Measurements from ENCODE around the gene NR2C2. TPM values are rescaled to one million over a fixed set of nuclear protein-coding genes. Genes with fewer than 3 reads are reported as not detected.
"Not testable (repeated sequence)": the region's sequence is repeated elsewhere in the genome, so short reads cannot be mapped to it uniquely, and the experiment has no call there.

NR2C2 gene
- total RNA-seq, 1 donor from 2014 or later = 40.0 TPM

DNA sequence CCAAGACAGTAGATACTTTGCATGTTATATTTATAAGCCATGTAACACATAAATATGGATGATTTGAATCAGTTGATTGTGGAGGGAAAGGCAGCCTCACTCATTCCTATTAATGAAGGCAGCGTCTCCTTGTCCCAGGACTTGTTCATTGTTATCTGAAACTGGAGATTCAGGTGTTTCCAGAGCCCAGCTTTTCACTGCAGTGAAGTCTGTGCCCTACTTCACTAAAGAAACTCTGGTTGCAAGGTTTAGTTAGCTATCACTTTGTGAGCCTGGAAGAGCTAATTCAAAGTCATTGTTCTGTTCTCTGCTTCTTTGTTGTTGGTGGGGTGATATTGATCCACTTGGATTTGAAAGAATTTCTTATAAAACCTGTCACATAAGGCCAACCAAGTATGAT lies 9.8 kb downstream of the NR2C2 start:
- no peak for DNase-seq (ENCODE audit: extremely low read depth, low read depth, low spot score)

- no peak for DNase-seq (ENCODE audit: extremely low read depth, low read depth, low spot score)
Observed at GRCh38 chr3:14957925-14958324, 10.5 kb downstream of the NR2C2 start.

- DNase-seq (ENCODE audit: extremely low read depth, low read depth, low spot score) = no peak
Observed at GRCh38 chr3:14959359-14959943, 12.1 kb downstream of the NR2C2 start.

- no peak for DNase-seq (ENCODE audit: extremely low read depth, low read depth, low spot score)
Observed at GRCh38 chr3:14962762-14963161, 15.4 kb downstream of the NR2C2 start.

- no peak for DNase-seq (ENCODE audit: extremely low read depth, low read depth, low spot score)
Observed at GRCh38 chr3:14967285-14967684, 19.9 kb downstream of the NR2C2 start.

GRCh38 chr3:14969671-14970070 lies 22.3 kb downstream of the NR2C2 start:
- no peak for DNase-seq (ENCODE audit: extremely low read depth, low read depth, low spot score)

DNA sequence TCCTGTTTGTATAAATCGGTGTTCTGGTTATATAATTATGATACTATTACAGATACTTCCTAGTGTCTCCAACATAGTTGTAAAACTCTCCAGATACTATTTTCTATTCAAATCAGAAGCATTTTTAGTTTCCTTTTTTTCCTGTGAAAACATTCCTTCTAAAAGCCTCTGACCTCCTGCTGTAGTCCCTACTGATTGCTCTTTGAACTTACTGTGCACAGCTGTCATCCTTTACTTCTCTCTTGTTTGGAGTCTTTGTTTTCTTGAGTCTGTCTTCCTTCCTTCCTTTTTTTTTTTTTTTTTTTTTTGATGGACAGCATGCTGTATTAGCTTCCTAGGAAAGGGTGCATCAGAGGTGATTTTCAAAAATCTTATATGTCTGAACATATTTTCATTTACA lies 28.9 kb downstream of the NR2C2 start:
- no peak for DNase-seq (ENCODE audit: extremely low read depth, low read depth, low spot score)

DNA sequence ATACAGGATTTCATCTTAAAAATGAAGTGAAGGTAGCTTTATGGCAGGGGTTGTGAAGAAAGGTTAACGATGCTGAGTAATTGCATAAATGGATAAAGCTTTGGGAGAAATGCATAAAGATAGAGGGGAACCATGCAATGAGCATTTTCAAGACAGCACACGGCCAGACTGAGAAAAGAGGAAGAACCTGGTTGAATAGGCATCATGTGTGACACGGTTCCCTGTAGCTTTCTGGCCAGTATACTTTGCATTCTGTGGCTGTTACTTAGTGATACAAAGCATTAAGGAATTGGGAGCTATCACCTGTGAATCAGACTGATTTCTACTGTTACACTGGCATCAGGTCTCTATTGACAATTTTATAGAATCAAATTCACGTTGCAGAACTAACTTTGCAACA lies 33.3 kb downstream of the NR2C2 start:
- no peak for DNase-seq (ENCODE audit: extremely low read depth, low read depth, low spot score)

- no peak for DNase-seq (ENCODE audit: extremely low read depth, low read depth, low spot score)
Observed at GRCh38 chr3:14984581-14985113, 37.3 kb downstream of the NR2C2 start.

- DNase-seq (ENCODE audit: extremely low read depth, low read depth, low spot score) = no peak
Observed at GRCh38 chr3:14988988-14989394, 41.6 kb downstream of the NR2C2 start.

DNA sequence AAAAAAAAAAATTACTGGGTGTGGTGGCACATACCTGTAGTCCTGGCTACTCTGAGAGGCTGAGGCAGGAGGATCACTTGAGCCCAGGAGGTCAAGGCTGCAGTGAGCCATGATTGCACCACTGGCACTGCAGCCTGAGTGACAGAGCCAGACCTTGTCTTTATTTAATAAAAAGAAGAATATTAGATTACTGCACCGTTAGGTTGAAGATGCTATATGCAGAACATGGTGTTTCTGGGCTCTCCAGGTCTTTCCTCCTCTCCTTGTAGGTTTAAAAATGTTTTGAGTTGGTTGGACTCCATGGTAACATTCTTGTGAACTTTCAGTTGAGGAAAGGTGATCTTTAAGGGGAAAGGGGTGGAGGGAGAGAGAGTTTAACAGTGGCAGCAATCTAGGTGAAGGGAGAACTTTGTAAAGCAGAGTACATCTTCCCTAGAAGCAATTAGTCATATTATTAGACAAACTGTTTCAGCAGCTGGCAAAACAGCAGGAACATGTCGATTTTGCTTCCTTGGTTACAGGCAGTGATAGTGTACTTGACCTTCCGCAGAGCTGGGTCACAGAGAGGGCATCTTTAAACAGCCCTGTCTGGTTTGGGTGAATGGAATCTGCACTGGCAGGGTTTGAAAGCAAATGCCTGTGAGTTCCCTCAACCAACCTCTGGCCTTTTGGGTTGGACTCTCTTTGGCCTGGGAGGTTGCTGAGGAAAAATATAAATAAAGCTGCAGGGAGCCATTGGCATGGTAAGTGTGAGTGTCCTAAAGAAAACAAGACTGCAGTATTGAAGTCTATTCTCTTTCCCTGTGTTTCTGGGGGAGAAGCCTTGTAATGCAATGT lies 42.8 kb downstream of the NR2C2 start:
- DNase-seq (ENCODE audit: extremely low read depth, low read depth, low spot score) = no peak

DNA sequence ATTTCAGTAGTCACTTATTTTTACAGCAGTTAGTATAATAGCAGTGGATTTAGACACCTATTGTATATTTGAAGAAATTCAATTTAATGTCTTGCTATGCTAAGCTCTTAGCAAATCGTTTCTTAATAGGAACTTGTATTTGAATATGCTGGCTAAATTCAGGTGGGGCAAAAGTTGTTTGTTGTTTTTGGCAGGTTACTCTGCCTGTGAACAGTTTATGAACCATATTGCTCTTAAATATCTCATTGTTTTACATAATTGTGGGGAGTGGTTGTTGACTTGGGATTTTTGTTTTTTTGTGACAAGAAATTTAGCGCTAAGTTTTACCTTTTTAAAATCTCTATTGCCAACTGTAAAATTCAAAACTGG lies 43.4 kb downstream of the NR2C2 start:
- DNase-seq (ENCODE audit: extremely low read depth, low read depth, low spot score) = no peak

- no peak for DNase-seq (ENCODE audit: extremely low read depth, low read depth, low spot score)
Observed at GRCh38 chr3:14991151-14991742, 43.9 kb downstream of the NR2C2 start.

DNA sequence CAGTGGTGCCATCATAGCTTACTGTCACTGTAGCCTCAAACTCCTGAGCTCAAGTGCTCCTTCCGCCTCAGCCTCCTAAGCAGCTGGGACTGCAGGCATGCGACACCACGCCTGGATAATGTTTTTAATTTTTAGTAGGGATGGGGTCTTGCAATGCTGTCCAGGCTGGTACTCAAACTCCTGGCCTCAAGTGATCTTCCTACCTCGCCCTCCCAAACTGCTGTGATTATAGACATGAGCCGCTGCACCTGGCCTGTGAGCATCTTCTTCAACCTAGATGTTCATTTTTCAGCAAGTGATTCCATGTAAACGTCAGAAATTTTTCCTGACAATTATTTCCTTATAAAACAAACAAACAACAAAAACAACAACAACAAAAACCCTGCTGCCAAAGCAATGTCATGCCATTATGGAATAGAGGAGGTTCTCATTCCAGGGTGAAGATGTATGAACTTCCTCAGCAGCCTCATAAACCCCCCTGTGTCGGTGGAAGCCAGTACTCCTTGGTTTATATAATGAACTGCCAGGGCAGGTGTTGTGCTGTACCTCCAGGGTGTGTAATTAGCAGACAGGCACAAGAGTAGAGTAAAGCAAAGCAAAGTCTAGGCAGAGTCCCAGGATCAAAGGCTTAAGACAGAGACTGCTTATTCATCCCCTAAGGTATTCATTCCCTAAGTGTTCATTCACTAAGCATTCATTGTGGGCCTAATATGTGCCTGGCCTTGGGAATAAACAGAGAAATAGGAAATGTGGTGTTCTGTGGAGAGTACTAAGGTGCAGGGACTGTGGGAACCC lies 44.6 kb downstream of the NR2C2 start:
- no peak for DNase-seq (ENCODE audit: extremely low read depth, low read depth, low spot score)

- no peak for DNase-seq (ENCODE audit: extremely low read depth, low read depth, low spot score)
Observed at GRCh38 chr3:14997941-14998340, 50.6 kb downstream of the NR2C2 start.

DNA sequence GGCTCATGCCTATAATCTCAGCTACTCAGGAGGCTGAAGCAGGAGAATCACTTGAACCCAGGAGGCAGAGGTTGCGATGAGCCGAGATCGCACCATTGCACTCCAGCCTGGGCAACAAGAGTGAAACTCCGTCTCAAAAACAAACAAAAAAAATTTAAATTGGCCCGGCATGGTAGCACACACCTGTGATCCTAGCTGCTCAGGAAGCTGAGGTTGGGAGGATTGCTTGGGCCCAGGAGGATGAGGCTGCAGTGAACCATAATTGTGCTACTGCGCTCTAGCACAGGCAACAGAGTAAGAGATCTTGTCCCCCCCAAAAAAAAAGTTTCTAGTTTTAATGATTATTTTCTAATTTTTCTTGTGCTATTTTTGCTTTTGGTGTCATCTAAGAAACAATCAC lies 51.8 kb downstream of the NR2C2 start:
- not testable (repeated sequence) for DNase-seq (ENCODE audit: extremely low read depth, low read depth, low spot score)

DNA sequence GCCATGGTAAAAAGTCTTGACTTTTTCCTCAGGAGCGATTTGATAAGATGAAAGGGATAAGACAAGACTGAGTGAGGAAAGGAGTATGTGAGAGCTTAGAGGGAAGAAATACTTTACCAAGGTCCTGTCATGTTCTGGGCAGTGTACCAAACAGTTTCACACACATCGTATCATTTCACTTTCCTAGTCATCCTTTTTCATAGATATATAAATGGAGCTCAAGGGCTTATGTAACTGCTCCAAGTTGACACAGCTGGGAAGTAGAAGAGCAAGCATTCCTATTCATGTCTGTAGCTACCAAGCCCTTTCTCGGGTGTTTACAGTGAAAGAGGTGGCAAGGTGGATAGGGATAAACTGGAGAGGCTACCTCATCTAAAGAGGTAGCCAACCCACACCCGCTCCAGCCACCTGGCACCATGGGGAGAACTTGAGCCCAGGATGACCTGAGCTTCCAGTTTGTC lies 60.3 kb downstream of the NR2C2 start:
- no peak for DNase-seq (ENCODE audit: extremely low read depth, low read depth, low spot score)

DNA sequence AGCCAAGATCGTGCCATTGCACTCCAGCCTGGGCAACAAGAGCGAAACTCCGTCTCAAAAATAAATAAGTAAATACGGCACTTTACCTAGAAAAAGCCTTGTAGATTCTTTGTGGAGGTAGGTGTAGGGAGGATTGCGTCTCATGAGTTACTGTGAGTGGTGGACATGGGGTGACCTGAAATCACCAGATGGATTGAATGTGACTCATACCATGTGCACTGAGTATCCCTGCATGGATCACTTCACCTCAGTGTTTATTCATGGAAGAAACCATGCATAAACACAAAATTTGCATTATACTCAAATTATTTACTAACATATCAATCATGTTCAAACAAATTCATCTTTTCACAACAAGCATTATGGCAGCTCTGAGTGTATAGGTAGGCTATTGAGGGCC lies 61.8 kb downstream of the NR2C2 start:
- no peak for DNase-seq (ENCODE audit: extremely low read depth, low read depth, low spot score)

- no peak for DNase-seq (ENCODE audit: extremely low read depth, low read depth, low spot score)
Observed at GRCh38 chr3:15010664-15011063, 63.3 kb downstream of the NR2C2 start.

DNA sequence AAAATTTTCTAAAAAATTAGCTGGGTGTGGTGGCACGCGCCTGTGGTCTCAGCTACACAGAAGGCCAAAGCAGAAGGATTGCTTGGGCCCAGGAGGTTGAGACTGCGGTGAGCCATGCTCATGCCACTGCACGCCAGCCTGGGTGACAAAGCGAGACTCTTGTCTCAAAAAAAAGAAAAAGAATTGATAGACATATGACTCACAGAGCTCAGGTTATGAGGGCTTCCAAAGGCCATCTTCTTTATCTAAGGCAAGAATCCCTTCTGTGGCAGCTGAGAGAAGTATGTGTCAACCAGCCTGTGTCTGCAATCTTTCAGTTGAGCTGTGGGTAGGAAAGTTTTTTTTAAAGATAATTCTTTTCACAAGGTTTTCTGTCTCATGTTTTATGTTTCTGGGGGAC lies 63.8 kb downstream of the NR2C2 start:
- no peak for DNase-seq (ENCODE audit: extremely low read depth, low read depth, low spot score)

All from glomerular endothelial cell (primary cell).